Measurements from ENCODE around the gene PROCA1. TPM values are rescaled to one million over a fixed set of nuclear protein-coding genes. Genes with fewer than 3 reads are reported as not detected.
A peak's percentile ranks its signal among the peaks of the same experiment; 100 is the strongest.
"Not testable (repeated sequence)": the region's sequence is repeated elsewhere in the genome, so short reads cannot be mapped to it uniquely, and the experiment has no call there.

Gene PROCA1
- polyA plus RNA-seq, 1 donor, result 5.7 TPM

GRCh38 chr17:28743243-28744103 is 31.8 kb upstream of the PROCA1 start, which contains the start of gene TRAF4:
Gene TRAF4, plus strand, starts transcription at chr17:28744011. Its CDS starts 102 bp downstream, at chr17:28744113.
- H3K9me3 ChIP-seq (ENCODE audit: control insufficient read depth, low read depth, low read length), result no peaks in the 10 kb centered on the region
- H3K27me3 ChIP-seq (ENCODE audit: control insufficient read depth, insufficient read depth, low read length), result no peaks in the 10 kb centered on the region
- peaks cover 38% of the 10 kb centered on the region for H3K4me1 ChIP-seq (ENCODE audit: control insufficient read depth, insufficient read depth, low read length)
- peak within 1 kb of the TSS; percentile 78 for H3K4me3 ChIP-seq (ENCODE audit: low read length)
- WGBS (ENCODE audit: insufficient coverage, low lambda C conversion rate), result no CpG with 5 or more reads among the region's 70 CpGs
- DNase-seq, result peak; percentile 91 to 97
- H3K27ac ChIP-seq (ENCODE audit: low read length), result peak within 1 kb of the TSS; percentile 100
- H3K36me3 ChIP-seq (ENCODE audit: control insufficient read depth, insufficient read depth, low read length), result peaks cover 24% of the 10 kb centered on the region

DNA sequence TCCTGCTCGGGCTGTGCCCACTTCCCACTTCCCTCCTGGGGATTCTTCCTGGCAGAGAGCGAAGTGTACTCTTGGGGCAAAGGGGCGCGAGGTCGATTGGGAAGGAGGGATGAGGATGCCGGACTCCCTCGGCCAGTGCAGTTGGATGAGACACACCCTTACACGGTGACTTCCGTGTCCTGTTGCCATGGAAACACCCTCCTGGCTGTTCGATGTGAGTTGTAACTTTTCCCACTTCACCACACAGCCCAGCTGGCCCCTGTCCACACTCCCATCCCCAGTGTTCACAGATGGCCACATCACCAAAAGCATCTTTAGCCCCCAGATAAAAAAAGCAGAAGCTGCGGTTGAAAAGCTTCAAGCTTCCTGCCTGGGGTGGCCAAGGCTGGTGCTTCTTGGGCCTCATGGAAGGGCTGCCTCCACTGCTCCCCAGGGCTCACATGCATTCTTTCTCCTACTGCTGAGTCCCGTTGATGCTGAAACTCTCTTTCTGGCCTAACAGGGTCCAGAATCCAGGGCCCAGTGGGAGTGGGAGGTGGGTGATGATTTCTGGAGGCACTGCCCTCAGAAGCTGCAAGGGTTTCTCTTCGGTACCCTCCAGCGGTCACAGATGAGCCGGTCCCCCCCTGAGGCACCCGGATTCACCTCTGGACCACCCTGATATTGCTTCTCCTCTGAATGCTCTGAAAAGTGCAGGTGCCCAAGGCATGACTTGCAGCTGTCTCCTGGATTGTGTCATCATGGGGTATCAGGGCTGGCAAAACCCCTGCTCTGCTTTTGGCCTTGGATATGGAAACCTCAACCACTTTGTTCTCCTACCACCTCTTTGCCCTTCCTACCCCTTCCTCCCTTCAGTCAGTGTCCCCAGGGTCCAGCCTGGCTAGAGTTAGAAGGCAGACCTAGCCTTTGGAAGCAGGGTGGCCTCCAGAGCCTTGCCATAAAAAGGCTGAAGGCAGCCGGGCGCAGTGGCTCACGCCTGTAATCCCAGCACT is 30.0 kb upstream of the PROCA1 start:
- Histone ChIP-seq H3K36me3 (ENCODE audit: control insufficient read depth, insufficient read depth, low read length) (peaks cover 6% of the 10 kb centered on the region), H3K27ac (ENCODE audit: low read length) (no peak overlapping the region), H3K4me1 (ENCODE audit: control insufficient read depth, insufficient read depth, low read length) (peaks cover 29% of the 10 kb centered on the region), H3K9me3 (ENCODE audit: control insufficient read depth, low read depth, low read length) (no peaks in the 10 kb centered on the region), H3K27me3 (ENCODE audit: control insufficient read depth, insufficient read depth, low read length) (no peaks in the 10 kb centered on the region), H3K4me3 (ENCODE audit: low read length) (no peak overlapping the region)
- no peak for DNase-seq
- no CpG with 5 or more reads among the region's 19 CpGs for WGBS (ENCODE audit: insufficient coverage, low lambda C conversion rate)

DNA sequence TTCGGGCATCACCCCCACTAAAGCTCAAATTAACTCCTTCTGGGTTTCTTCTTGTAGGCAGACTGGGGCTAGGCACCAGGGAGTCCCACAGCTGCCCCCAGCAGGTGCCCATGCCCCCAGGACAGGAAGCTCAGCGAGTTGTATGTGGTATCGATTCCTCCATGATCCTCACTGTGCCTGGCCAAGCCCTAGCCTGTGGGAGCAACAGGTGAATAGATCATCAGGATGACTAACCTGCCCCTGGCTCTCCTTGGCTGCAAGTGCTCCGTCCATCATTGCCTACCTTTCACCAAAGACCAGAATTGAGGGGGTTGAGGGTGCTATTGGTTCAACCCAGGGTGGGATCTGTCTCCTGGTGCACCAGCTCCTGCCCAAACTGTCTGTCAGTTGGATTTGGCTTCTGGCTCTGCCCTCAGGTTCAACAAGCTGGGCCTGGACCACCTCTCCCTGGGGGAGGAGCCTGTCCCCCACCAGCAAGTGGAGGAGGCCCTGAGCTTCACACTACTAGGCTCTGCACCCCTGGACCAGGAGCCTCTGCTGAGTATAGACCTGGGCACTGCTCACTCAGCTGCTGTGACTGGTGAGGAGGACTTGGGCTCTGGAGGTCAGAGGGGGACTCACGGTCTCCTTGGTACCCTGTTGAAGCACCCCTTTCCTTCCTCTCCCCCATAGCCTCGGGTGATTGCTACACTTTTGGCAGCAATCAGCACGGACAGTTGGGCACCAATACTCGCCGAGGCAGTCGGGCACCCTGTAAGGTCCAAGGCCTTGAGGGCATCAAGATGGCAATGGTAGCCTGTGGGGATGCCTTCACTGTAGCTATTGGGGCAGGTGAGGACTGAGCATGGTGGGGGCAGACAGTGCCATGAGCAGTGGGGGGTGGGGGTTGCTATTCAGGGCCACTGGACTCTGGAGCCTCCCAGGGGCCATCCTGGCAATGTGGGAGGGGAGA is 29.0 kb upstream of the PROCA1 start:
- no peaks in the 10 kb centered on the region for H3K27me3 ChIP-seq (ENCODE audit: control insufficient read depth, insufficient read depth, low read length)
- no peak overlapping the region for H3K27ac ChIP-seq (ENCODE audit: low read length)
- H3K4me3 ChIP-seq (ENCODE audit: low read length), result no peak overlapping the region
- H3K36me3 ChIP-seq (ENCODE audit: control insufficient read depth, insufficient read depth, low read length), result no peaks in the 10 kb centered on the region
- H3K4me1 ChIP-seq (ENCODE audit: control insufficient read depth, insufficient read depth, low read length), result peaks cover 19% of the 10 kb centered on the region
- no peak for DNase-seq
- no peaks in the 10 kb centered on the region for H3K9me3 ChIP-seq (ENCODE audit: control insufficient read depth, low read depth, low read length)
- no CpG with 5 or more reads among the region's 10 CpGs for WGBS (ENCODE audit: insufficient coverage, low lambda C conversion rate)

DNA sequence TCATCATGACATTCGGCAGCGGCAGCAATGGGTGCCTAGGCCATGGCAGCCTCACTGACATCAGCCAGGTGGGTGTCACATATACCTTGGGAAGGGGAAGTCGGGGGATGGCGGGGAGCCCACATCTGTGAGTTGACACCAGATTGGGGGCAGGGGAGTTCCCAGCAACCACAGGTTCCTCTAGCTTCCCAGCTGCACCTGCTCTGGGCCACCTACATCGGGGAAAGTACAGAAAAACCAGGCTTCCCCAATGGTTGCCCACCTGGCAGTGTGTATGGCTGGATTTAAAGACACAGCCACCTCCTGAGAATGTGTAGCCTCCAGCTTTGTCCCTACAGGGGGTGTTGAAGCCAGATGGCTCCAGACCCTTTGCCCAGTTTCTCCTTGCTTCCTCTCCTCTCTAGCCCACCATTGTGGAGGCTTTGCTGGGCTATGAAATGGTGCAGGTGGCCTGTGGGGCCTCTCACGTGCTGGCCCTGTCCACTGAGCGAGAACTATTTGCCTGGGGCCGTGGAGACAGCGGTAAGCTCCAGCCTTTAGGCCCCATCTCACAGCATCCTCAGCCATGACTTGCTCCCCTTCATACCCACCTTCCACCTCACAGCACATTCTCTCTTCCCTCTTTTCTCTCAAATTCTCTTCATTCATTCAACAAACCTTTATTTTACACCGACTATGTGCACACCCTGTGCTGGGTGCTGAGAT is 27.1 kb upstream of the PROCA1 start:
- Histone ChIP-seq H3K9me3 (ENCODE audit: control insufficient read depth, low read depth, low read length) (no peaks in the 10 kb centered on the region), H3K4me1 (ENCODE audit: control insufficient read depth, insufficient read depth, low read length) (peaks cover 17% of the 10 kb centered on the region), H3K27me3 (ENCODE audit: control insufficient read depth, insufficient read depth, low read length) (no peaks in the 10 kb centered on the region), H3K36me3 (ENCODE audit: control insufficient read depth, insufficient read depth, low read length) (peaks cover 3% of the 10 kb centered on the region), H3K27ac (ENCODE audit: low read length) (peak overlapping the region; percentile 10), H3K4me3 (ENCODE audit: low read length) (no peak overlapping the region)
- DNase-seq, result no peak
- WGBS (ENCODE audit: insufficient coverage, low lambda C conversion rate), result no CpG with 5 or more reads among the region's 10 CpGs

- no peak overlapping the region for H3K4me3 ChIP-seq (ENCODE audit: low read length)
- DNase-seq, result peak in 1 of 2 donors; percentile 38
Measured at GRCh38 chr17:28737770-28738679, 26.3 kb upstream of the PROCA1 start.

GRCh38 chr17:28737316-28737715 is 25.6 kb upstream of the PROCA1 start:
- Histone ChIP-seq H3K4me3 (ENCODE audit: low read length) (no peak overlapping the region), H3K9me3 (ENCODE audit: control insufficient read depth, low read depth, low read length) (no peaks in the 10 kb centered on the region), H3K4me1 (ENCODE audit: control insufficient read depth, insufficient read depth, low read length) (peaks cover 9% of the 10 kb centered on the region), H3K27ac (ENCODE audit: low read length) (no peak overlapping the region), H3K27me3 (ENCODE audit: control insufficient read depth, insufficient read depth, low read length) (no peaks in the 10 kb centered on the region), H3K36me3 (ENCODE audit: control insufficient read depth, insufficient read depth, low read length) (peaks cover 3% of the 10 kb centered on the region)
- DNase-seq, result no peak
- WGBS (ENCODE audit: insufficient coverage, low lambda C conversion rate), result no CpG with 5 or more reads among the region's 12 CpGs

More at GRCh38 chr17:28737770-28738679, 26.3 kb upstream of the PROCA1 start:
- peaks cover 15% of the 10 kb centered on the region for H3K4me1 ChIP-seq (ENCODE audit: control insufficient read depth, insufficient read depth, low read length)
- H3K27me3 ChIP-seq (ENCODE audit: control insufficient read depth, insufficient read depth, low read length), result no peaks in the 10 kb centered on the region
- peaks cover 3% of the 10 kb centered on the region for H3K36me3 ChIP-seq (ENCODE audit: control insufficient read depth, insufficient read depth, low read length)
- peak overlapping the region; percentile 10 for H3K27ac ChIP-seq (ENCODE audit: low read length)
- 83% methylated on average over 2 of the region's 22 CpGs for WGBS (ENCODE audit: insufficient coverage, low lambda C conversion rate)
- no peaks in the 10 kb centered on the region for H3K9me3 ChIP-seq (ENCODE audit: control insufficient read depth, low read depth, low read length)

DNA sequence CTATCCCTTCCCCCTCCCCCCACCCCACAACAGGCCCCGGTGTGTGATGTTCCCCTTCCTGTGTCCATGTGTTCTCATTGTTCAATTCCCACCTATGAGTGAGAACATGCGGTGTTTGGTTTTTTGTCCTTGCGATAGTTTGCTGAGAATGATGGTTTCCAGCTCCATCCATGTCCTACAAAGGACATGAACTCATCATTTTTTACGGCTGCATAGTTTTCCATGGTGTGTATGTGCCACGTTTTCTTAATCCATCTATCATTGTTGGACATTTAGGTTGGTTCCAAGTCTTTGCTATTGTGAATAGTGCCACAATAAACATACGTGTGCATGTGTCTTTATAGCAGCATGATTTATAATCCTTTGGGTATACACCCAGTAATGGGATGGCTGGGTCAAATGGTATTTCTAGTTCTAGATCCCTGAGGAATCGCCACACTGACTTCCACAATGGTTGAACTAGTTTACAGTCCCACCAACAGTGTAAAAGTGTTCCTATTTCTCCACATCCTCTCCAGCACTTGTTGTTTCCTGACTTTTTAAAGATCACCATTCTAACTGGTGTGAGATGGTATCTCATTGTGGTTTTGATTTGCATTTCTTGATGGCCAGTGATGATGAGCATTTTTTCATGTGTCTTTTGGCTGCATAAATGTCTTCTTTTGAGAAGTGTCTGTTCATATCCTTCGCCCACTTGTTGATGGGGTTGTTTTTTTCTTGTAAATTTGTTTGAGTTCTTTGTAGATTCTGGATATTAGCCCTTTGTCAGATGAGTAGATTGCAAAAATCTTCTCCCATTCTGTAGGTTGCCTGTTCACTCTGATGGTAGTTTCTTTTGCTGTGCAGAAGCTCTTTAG is 24.5 kb upstream of the PROCA1 start:
- not testable (repeated sequence) for DNase-seq; H3K4me3 ChIP-seq (ENCODE audit: low read length); H3K27ac ChIP-seq (ENCODE audit: low read length); H3K4me1 ChIP-seq (ENCODE audit: control insufficient read depth, insufficient read depth, low read length); H3K27me3 ChIP-seq (ENCODE audit: control insufficient read depth, insufficient read depth, low read length); H3K9me3 ChIP-seq (ENCODE audit: control insufficient read depth, low read depth, low read length); H3K36me3 ChIP-seq (ENCODE audit: control insufficient read depth, insufficient read depth, low read length)
- WGBS (ENCODE audit: insufficient coverage, low lambda C conversion rate), result no CpG with 5 or more reads among the region's 8 CpGs

GRCh38 chr17:28735242-28735722 is 23.6 kb upstream of the PROCA1 start:
- no peaks in the 10 kb centered on the region for H3K27me3 ChIP-seq (ENCODE audit: control insufficient read depth, insufficient read depth, low read length)
- no peaks in the 10 kb centered on the region for H3K9me3 ChIP-seq (ENCODE audit: control insufficient read depth, low read depth, low read length)
- peaks cover 3% of the 10 kb centered on the region for H3K36me3 ChIP-seq (ENCODE audit: control insufficient read depth, insufficient read depth, low read length)
- H3K4me3 ChIP-seq (ENCODE audit: low read length), result no peak overlapping the region
- DNase-seq, result no peak
- no CpG with 5 or more reads among the region's 5 CpGs for WGBS (ENCODE audit: insufficient coverage, low lambda C conversion rate)
- H3K4me1 ChIP-seq (ENCODE audit: control insufficient read depth, insufficient read depth, low read length), result peaks cover 4% of the 10 kb centered on the region
- H3K27ac ChIP-seq (ENCODE audit: low read length), result no peak overlapping the region
